HG03469 (cell line): ENCODE data around the gene VWDE.
"Not testable (repeated sequence)": the region's sequence is repeated elsewhere in the genome, so short reads cannot be mapped to it uniquely, and the experiment has no call there.

Experiments used
- ATAC-seq: cut with Tn5 transposase; IDR thresholded peaks from one replicate; pipeline ENCODE4 v1.9.1; 2021; ENCODE audit warnings: mild to moderate bottlenecking, moderate library complexity, moderate number of reproducible peaks; ENCODE audit not compliant: unreplicated experiment

Gene VWDE

DNA sequence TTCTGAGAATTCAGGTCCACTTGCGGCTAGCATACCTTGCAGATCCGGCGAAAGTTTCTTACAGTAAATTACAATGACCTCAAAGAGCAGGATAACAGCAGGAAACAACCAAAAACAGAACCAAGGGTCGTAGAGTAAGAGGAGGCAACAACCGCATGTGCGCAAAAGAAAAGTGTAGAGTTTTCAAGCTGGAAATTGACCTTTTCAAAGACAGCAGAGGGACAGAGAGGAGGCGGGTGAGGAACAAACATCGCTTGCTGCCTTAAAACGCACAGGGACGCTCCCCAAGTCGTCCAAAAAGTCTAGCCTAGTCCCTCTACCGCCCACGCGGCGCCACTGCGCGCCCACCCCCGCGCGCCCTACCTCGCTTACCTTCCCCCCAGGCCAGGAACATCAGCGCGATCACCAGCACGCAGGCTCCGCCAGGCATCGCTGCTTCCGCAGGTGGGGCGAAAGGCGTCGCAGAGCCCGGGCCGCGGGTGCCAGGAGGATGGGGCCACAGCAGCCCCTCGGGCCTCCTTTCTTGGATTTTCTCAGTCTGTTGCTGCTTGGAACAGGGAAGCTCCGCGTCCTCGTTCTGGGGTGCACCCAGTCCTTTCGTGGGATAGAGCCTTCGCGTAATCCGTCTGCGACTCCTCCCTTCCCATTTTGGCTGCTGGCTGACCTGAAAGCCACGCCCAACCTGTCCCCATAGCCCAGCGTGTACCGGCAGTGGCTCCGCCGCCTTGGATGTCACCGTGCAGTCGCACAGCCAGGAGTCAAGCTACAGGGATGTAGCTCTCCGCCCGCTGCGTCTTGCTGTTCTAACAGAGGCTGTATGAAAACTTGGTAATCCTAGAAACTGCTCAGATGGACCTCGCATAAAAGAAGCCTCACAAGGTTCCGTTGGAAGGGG lies at the start of gene VWDE:
VWDE (minus strand) TSS at position 579 of the 895 bp plus-strand sequence; CDS start at position 430, 149 bp downstream.
- ATAC-seq = no peak

GRCh38 chr7:12453136-12453535 lies 49.5 kb upstream of the VWDE start:
- not testable (repeated sequence) for ATAC-seq

- no peak for ATAC-seq
These were observed 47.0 kb upstream of the VWDE start for GRCh38 chr7:12450615-12451014.

GRCh38 chr7:12444785-12445184 lies 41.1 kb upstream of the VWDE start:
- no peak for ATAC-seq

DNA sequence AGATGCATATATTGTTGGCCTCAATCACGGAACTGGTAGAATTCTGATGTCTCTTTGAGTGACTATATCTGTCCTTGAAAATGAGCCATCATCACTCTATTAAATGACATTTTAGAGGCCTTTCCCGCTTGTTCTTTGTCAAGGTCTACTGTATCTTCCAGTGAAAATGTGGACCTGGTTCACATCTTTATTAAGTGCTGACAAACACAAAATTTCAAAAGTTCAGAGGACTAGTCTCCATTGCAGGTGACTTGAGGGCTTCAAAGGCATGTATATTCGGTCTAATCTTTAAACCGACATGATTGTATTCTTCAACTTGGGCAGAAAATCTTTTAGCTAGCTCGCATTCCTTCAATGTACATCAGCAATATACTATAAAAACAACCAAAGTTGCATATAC lies 36.6 kb upstream of the VWDE start:
- ATAC-seq = no peak

DNA sequence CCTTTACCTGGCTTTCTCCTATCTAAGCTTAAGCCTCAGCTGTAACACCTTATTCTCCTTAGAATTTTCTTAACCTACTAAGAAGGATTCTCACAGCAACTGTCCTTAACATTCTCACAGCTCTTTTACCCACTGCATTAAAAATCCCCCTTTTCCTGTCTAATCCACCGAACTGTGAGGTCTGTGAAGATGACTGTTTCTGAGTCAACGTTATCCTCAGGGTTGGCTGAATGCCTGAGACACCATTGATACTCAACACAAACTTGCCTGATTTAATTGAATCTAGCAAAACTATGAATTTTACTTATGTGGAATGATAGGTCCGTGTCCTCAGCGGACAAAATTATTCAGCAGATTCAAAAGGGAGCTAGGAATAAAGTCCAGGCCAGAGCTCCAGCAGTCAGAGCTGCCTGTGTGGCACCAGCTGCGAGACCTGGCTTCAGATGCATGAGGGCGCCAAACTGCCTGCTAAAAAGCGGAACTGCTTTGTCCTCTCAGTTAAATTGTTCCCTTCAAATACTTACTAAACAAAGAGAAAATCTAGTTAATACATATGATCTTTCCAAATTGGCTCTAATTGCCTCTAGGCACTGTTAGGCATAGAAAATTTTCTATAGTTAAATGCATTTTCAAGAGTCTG lies 33.4 kb upstream of the VWDE start:
- peak; percentile 61 for ATAC-seq

GRCh38 chr7:12436126-12436525 lies 32.5 kb upstream of the VWDE start:
- no peak for ATAC-seq

GRCh38 chr7:12434012-12434642 lies 30.5 kb upstream of the VWDE start:
- no peak for ATAC-seq

DNA sequence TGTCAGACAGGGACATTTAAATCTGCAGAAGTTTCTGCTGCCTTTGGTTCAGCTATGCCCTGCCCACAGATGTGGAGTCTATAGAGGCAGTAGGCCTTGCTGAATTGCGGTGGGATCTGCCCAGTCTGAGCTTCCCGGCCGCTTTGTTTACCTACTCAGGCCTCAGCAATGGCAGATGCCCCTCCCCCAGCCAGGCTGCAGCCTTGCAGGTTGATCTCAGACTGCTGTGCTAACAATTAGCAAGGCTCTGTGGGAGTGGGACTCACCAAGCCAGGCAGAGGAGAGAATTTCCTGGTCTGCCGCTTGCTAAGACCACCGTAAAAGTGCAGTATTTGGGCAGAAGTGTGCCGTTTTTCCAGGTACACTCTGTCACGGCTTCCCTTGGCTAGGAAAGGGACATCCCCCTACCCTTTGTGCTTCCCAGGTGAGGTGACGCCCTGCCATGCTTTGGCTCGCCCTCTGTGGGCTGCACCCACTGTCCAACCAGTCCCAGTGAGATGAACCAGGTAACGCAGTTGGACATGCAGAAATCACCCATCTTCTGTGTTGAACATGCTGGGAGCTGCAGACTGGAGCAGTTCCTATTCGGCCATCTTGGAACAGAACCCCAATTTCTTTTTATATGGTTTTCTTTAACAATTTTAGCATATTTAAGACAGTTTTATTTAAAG lies 28.4 kb upstream of the VWDE start:
- ATAC-seq = no peak

GRCh38 chr7:12425311-12425710 lies 21.6 kb upstream of the VWDE start:
- ATAC-seq = no peak

DNA sequence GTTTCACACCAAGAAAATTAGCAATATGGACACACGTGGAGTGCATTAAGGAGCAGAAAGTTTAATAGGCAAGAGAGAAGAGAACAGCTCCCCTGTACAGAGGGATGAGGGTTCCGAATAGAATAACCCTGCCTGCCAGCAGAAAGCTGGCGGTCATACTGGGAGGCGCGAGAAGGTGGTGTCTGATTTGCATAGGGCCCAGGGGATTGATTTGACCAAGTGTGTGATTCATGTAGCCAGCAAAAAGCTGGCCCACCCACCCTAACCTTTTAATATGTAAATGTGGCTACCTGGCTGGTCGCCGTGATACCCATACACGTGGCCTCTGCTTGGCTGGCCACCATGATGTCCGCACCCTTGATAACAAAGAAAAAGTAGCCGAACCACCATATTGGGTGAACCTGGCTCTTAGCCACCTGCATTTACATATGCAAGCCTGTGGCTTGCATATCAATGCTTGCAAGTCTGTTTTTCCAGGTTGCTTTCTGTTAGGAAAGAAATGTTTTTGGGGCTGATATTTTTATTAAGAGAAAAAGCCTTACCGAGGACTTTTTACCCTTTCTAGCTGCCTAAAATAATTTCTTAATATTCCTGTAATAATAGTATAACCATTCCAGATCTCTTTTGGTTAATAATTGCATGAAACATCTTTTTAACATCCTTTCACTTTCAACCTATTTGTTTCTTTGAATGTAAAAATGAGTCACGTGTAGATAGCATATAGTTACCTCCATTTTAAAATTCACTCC lies 20.5 kb upstream of the VWDE start:
- no peak for ATAC-seq

- ATAC-seq = no peak
These were observed 19.8 kb upstream of the VWDE start for GRCh38 chr7:12423355-12423996.

DNA sequence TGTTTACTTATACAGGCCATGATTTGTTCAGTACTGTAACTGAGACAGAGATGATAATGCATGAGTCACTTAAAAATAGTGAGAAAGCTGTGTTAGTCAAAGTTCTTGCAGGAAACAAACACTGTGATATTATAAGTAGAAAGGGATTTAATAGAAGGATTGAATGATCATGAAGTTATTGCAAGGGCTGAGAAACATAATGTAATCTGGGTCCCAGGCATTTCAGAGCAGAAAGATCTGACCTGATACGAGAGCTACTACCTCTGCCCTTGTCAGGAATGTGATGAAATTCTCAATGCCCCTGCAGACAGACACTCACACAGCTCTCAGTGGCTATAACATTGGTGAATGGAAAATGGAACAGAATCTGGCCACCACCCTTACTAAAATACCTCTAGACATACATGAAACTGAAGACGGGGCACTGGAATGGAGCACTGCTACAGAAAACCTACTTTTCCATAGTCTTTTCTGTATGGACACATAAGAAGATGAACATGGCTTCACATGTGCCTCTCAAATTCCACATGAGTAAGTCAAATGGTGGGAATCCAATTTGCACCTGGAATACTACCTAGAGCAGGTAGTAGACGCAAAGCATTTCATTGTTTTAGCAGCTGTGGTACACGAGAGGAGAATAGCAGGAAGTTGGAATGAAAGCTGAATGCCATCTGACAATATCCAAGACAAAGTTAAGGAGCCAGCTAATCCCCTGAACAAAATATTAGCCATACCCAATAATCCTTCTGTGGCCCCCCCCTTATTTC lies 19.1 kb upstream of the VWDE start:
- no peak for ATAC-seq

DNA sequence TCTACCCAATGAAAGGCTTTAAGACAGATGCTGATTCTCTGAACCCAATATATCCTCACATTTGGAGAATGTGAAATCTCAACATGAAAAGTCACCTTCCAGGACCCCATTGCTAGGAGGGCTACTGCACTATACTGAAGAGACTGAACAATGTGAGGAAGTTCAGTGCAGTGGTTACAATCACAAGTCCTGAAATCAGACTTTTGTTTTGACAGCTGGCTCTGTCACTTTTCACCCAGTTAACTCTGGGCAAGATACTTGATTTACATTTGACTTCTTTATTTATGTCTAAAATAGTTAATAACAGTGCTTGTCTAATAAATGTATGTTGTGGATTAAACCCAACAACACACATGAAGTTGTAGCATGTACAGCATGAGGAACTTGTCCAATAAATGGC lies 14.8 kb upstream of the VWDE start:
- no peak for ATAC-seq

DNA sequence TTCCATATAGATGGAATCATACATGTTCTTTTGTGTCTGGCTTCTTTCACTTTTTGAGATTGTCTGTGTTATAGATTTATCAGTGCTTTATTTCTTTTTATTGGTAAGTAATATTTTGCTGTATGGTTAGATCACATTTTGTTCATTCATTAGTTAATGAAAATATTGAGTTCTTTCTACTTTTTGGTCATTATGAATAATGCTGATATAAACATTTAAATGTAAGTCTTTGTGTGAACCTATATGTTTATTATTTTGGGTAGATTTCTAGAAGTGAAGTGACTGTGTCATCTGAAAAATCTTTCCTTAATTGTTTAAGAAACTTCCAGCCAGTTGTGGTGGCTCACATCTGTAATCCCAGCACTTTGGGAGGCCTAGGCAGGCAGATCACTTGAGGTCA lies 11.4 kb upstream of the VWDE start:
- no peak for ATAC-seq

DNA sequence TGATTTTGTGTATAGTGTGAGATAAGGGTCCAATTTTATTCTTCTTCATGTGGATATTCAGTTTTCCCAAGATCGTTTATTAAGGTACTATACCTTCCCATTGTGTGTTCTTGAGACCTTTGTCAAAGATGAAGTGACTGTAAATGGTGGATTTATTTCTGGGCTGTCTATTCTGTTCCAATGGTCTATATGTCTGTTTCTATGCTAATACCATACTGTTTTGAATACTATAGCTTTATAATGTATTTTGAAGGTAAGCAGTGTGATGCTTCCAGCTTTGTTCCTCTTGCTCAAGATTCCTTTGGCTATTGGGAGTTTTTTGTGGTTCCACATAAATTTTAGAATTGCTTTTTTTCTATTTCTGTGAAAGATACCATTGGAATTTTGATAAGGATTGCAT lies 8.7 kb upstream of the VWDE start:
- no peak for ATAC-seq

- no peak for ATAC-seq
These were observed 6.9 kb upstream of the VWDE start for GRCh38 chr7:12410523-12410922.

- ATAC-seq = no peak
These were observed 5.5 kb upstream of the VWDE start for GRCh38 chr7:12409097-12409711.

DNA sequence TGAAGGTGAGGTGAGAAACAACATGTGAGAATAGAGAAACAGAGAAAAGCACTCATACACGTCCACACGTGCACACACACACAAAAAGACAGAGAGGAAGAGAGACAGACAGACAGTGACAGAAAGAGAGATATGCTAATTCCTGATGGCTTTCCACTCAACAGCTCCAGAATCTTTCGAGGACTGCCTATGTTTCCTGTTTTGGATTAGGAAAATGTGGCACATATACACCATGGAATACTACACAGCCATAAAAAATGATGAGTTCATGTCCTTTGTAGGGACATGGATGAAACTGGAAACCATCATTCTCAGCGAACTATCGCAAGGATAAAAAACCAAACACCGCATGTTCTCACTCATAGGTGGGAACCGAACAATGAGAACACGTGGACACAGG lies 4.0 kb upstream of the VWDE start:
- not testable (repeated sequence) for ATAC-seq
